Common myeloid progenitor, CD34-positive (primary cell): ENCODE measurements around the gene DTX2.
"Not testable (repeated sequence)": the region's sequence is repeated elsewhere in the genome, so short reads cannot be mapped to it uniquely, and the experiment has no call there.

Source experiments
- CTCF ChIA-PET: fragments of 350-600 bp; sonication (Branson Sonifier 250); formaldehyde crosslinking; loops from one replicate; lab custom pipeline; 2021; ENCODE audit warnings: antibody characterized with exemption; lab: Charles Lee
- POLR2A ChIA-PET: fragments of 350-600 bp; sonication (Branson Sonifier 250); formaldehyde crosslinking; loops from one replicate; lab custom pipeline; 2021; ENCODE audit warnings: antibody characterized with exemption; lab: Charles Lee
- DNase-seq, 3 donors: peaks; one replicate each; pipeline versions ENCODE4 v3.0.0 to v3.0.0-alpha.2; 2013
- H3K27ac ChIP-seq, 2 experiments: 1 replicate in 1 of 2; 2 replicates in 1 of 2; pipeline ENCODE4 v1.7.0; 2013; ENCODE audit warnings: inconsistent platforms in 2 of 2, low read length in 2 of 2, mild to moderate bottlenecking in 2 of 2, low read depth in 1 of 2, moderate library complexity in 1 of 2; ENCODE audit not compliant: severe bottlenecking in 2 of 2, insufficient read depth in 1 of 2, poor library complexity in 1 of 2
- H3K27me3 ChIP-seq, 5 experiments: replicated peaks in 2 of 5; 1 replicate in 3 of 5; 2 replicates in 2 of 5; pipeline versions ENCODE4 v1.6.1 to v1.7.0; 2013; ENCODE audit warnings: low read length in 4 of 5, mild to moderate bottlenecking in 2 of 5, moderate library complexity in 2 of 5, inconsistent platforms in 1 of 5; ENCODE audit not compliant: insufficient read depth in 5 of 5, control insufficient read depth in 4 of 5
- H3K36me3 ChIP-seq, 4 experiments: 1 replicate in 2 of 4; 2 replicates in 2 of 4; pipeline versions ENCODE4 v1.6.1 to v1.7.0; 2013; ENCODE audit warnings: low read length in 3 of 4, control low read depth in 1 of 4, mild to moderate bottlenecking in 1 of 4; ENCODE audit not compliant: control insufficient read depth in 4 of 4, insufficient read depth in 4 of 4
- H3K4me1 ChIP-seq, 4 experiments: 1 replicate in 3 of 4; 2 replicates in 1 of 4; pipeline versions ENCODE4 v1.6.1 to v1.7.1; 2013; ENCODE audit warnings: low read length in 3 of 4, mild to moderate bottlenecking in 3 of 4, control low read depth in 1 of 4, inconsistent platforms in 1 of 4, moderate library complexity in 1 of 4; ENCODE audit not compliant: control insufficient read depth in 4 of 4, insufficient read depth in 4 of 4; ENCODE audit errors: control extremely low read depth in 1 of 4
- H3K4me3 ChIP-seq, 7 experiments: 1 replicate in 4 of 7; 2 replicates in 3 of 7; pipeline versions ENCODE4 v1.5.1 to v1.7.0; 2013; ENCODE audit warnings: mild to moderate bottlenecking in 7 of 7, low read length in 6 of 7, moderate library complexity in 6 of 7, inconsistent platforms in 2 of 7, low read depth in 2 of 7, control low read depth in 1 of 7; ENCODE audit not compliant: insufficient read depth in 4 of 7, control insufficient read depth in 1 of 7; ENCODE audit errors: extremely low read depth in 1 of 7
- H3K9me3 ChIP-seq, 5 experiments: 1 replicate in 4 of 5; 2 replicates in 1 of 5; pipeline versions ENCODE4 v1.6.1 to v1.7.1; 2013; ENCODE audit warnings: low read length in 4 of 5, mild to moderate bottlenecking in 2 of 5, inconsistent platforms in 1 of 5, low read depth in 1 of 5, moderate library complexity in 1 of 5; ENCODE audit not compliant: control insufficient read depth in 4 of 5, insufficient read depth in 2 of 5; ENCODE audit errors: control extremely low read depth in 1 of 5
- WGBS: methylation state at CpG from one replicate; pipeline ENCODE4 v1.1.5; 2013; ENCODE audit not compliant: insufficient coverage; 5-methylcytosine and 5-hydroxymethylcytosine counted together

Gene DTX2

GRCh38 chr7:76507723-76508406, 46.4 kb downstream of the DTX2 start:
- WGBS, result 96% methylated on average over 8 of the region's 11 CpGs
- Histone ChIP-seq H3K27me3 (no peaks in the 10 kb centered on the region), H3K36me3 (peaks cover 0 to 19% (median 7%) of the 10 kb centered on the region in 4 experiments), H3K27ac (no peak overlapping the region), H3K9me3 (no peaks in the 10 kb centered on the region), H3K4me1 (peaks cover 0 to 6% (median 5%) of the 10 kb centered on the region in 4 experiments), H3K4me3 (no peak overlapping the region)
- peak in 2 of 3 donors; percentile 19 to 38 for DNase-seq
- CTCF ChIA-PET, result no interaction called here
- POLR2A ChIA-PET, result no interaction called here

GRCh38 chr7:76509931-76510877, 48.7 kb downstream of the DTX2 start, which contains the start of gene UPK3B:
Gene UPK3B (plus strand): TSS chr7:76510552. CDS start chr7:76510653, 101 bp downstream.
- POLR2A ChIA-PET, result no interaction called here
- peaks cover 0 to 16% (median 5%) of the 10 kb centered on the region in 4 experiments for H3K36me3 ChIP-seq
- H3K4me3 ChIP-seq, result no peak within 1 kb of the TSS
- H3K27ac ChIP-seq, result no peak within 1 kb of the TSS
- H3K4me1 ChIP-seq, result peaks cover 0 to 6% (median 5%) of the 10 kb centered on the region in 4 experiments
- 61% methylated on average over 14 of the region's 20 CpGs for WGBS
- CTCF ChIA-PET, result no interaction called here
- peak in 1 of 3 donors; percentile 11 for DNase-seq
- no peaks in the 10 kb centered on the region for H3K9me3 ChIP-seq
- no peaks in the 10 kb centered on the region for H3K27me3 ChIP-seq

- 100% methylated on average over 1 of the region's 24 CpGs for WGBS
- POLR2A ChIA-PET, CTCF ChIA-PET, H3K4me3 ChIP-seq, DNase-seq, H3K4me1 ChIP-seq, H3K27me3 ChIP-seq, H3K9me3 ChIP-seq, H3K27ac ChIP-seq, H3K36me3 ChIP-seq: not testable (repeated sequence)
These were observed 49.8 kb downstream of the DTX2 start for GRCh38 chr7:76511200-76511910.

GRCh38 chr7:76511911-76512885, 50.7 kb downstream of the DTX2 start:
- POLR2A ChIA-PET, H3K27ac ChIP-seq, H3K4me3 ChIP-seq, H3K36me3 ChIP-seq, H3K27me3 ChIP-seq, H3K4me1 ChIP-seq, H3K9me3 ChIP-seq, CTCF ChIA-PET, DNase-seq: not testable (repeated sequence)
- 100% methylated on average over 1 of the region's 31 CpGs for WGBS

- Histone ChIP-seq H3K27me3 (no peaks in the 10 kb centered on the region), H3K9me3 (no peaks in the 10 kb centered on the region), H3K27ac (no peak overlapping the region), H3K4me1 (peaks cover 0 to 9% (median 6%) of the 10 kb centered on the region in 4 experiments), H3K36me3 (no peaks in the 10 kb centered on the region), H3K4me3 (no peak overlapping the region)
- peak in 2 of 3 donors; percentile 21 to 37 for DNase-seq
- ChIA-PET CTCF (no interaction called here), POLR2A (no interaction called here)
- 89% methylated on average over 13 of the region's 21 CpGs for WGBS
These were observed 51.7 kb downstream of the DTX2 start for GRCh38 chr7:76512941-76513816.
